HG03159 (cell line): ENCODE results near the gene ALDH7A1.
"Not testable (repeated sequence)": the region's sequence is repeated elsewhere in the genome, so short reads cannot be mapped to it uniquely, and the experiment has no call there.

ENCODE experiments used
- ATAC-seq: cut with Tn5 transposase; IDR thresholded peaks from one replicate; pipeline ENCODE4 v1.9.1; 2021; ENCODE audit warnings: mild to moderate bottlenecking, moderate library complexity; ENCODE audit not compliant: unreplicated experiment

The ALDH7A1 gene

GRCh38 chr5:126597156-126597555 lies 2.1 kb upstream of the ALDH7A1 start:
- ATAC-seq: no peak

GRCh38 chr5:126595486-126596083 lies 566 bp upstream of the ALDH7A1 start:
- no peak for ATAC-seq

- ATAC-seq: no peak
Measured at GRCh38 chr5:126591549-126591948, 3.5 kb downstream of the ALDH7A1 start.

GRCh38 chr5:126589536-126590297 lies 5.3 kb downstream of the ALDH7A1 start:
- ATAC-seq: no peak

- no peak for ATAC-seq
Measured at GRCh38 chr5:126587551-126588390, 7.2 kb downstream of the ALDH7A1 start.

DNA sequence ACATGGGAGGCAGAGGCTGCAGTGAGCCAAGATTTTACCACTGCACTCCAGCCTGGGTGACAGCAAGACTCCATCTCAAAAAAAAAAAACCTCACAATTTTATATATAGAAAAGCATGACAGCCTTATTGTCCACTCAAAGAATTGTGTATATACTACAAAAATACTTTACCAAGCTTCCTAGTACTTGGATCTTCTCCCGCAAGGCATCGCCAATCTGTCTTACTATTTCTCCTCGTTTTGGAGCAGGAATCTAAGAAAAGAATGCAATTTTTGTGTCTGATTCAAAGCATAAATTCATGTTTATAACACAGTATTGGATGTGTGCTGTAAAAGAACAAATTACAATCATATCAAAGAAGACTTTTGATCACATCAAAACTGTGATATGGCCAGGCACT lies 11.3 kb downstream of the ALDH7A1 start:
- no peak for ATAC-seq

- no peak for ATAC-seq
Measured at GRCh38 chr5:126579716-126580115, 15.3 kb downstream of the ALDH7A1 start.

- ATAC-seq: no peak
Measured at GRCh38 chr5:126577415-126577814, 17.6 kb downstream of the ALDH7A1 start.

DNA sequence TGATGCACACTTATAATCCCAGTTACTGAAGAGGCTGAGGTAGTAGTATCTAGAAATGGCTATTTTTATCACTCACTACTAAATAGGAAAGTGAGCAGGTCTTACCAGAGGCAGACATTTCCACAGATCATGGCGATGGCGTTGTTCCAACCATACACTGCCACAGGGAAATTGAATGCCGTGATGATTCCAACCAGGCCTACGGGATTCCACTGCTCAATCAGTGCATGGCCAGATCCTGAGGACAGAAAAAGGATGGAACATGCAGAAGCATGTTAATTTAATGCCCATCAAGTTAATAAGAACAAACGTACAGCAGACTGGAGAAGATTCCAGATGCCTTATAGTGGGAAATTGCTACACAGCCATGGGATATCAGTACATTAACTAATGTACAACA lies 18.0 kb downstream of the ALDH7A1 start:
- ATAC-seq: no peak

GRCh38 chr5:126575644-126576043 lies 19.4 kb downstream of the ALDH7A1 start:
- ATAC-seq: no peak

DNA sequence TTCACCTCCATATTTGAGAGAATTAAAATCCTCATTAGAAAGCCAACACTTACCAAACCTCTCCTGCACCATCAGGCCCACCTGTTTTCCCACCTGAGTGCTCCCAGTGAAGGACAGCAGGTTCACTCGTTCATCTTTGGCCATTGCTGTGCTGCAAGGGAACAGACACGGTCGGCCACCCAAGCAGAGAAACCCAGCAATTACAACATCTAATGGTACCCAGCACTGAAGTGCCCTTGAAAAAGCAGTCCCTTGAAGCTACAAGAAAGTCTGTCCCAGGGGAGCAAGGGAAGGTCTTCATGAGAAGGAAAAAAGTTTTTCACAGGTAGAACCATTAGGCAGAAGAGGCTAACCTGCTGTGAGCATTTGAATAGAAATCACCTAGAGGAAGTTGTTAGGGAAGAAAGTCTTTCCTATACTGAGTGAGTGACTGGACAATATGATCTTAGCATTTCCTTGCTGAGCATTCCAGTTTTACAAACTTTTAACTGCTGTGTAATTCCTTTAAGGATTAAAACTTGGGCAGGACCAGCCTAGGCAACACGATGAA lies 26.7 kb downstream of the ALDH7A1 start:
- ATAC-seq: no peak

- ATAC-seq: peak; percentile 85
Measured at GRCh38 chr5:126562823-126563222, 32.2 kb downstream of the ALDH7A1 start.

GRCh38 chr5:126561908-126562307 lies 33.1 kb downstream of the ALDH7A1 start:
- no peak for ATAC-seq

DNA sequence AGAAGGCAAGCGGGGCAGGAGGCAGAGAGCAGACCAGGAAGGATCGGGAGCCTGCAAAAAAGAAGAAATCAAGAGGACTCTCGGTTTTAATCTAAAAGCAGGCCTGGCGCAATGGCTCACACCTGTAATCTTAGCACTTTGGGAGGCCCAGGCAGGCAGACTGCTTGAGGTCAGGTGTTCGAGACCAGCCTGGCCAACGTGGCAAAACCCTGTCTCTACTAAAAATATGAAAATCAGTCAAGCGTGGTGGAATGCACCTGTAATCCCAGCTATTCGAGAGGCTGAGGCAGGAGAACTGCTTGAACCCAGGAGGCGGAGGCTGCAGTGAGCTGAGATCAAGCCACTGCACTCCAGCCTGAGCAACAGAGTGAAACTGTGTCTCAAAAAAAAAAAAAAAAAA lies 39.9 kb downstream of the ALDH7A1 start:
- ATAC-seq: not testable (repeated sequence)

GRCh38 chr5:126552614-126553013 lies 42.4 kb downstream of the ALDH7A1 start:
- no peak for ATAC-seq

DNA sequence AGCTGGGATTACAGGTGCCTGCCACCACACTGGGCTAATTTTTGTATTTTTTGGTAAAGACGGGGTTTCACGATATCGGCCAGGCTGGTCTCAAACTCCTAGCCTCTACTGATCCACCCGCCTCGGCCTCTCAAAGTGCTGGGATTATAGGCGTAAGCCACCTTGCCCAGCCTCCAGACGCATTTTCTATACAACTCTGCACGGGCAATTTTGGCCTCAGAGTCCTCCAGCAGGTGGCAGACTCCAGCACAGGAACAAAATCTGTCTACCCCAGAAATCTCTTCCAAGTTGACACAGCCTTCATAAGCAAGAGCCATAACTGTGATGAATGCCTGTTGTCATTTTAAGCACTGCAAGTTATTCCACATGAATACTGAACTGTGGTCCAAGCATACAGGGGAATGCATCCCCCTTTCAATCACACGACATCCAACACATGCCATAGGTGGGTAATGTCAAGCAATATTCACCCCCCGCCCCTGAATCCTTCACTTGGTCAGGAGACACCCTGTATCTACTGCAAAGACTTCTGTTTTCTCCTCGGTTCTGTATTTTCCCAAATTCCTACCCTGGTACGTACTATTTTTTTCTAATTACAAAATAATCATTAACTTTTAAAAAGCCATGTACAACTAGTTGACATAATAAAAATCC lies 50.8 kb downstream of the ALDH7A1 start:
- ATAC-seq: peak; percentile 76

- no peak for ATAC-seq
Measured at GRCh38 chr5:126543660-126544059, 51.4 kb downstream of the ALDH7A1 start.

DNA sequence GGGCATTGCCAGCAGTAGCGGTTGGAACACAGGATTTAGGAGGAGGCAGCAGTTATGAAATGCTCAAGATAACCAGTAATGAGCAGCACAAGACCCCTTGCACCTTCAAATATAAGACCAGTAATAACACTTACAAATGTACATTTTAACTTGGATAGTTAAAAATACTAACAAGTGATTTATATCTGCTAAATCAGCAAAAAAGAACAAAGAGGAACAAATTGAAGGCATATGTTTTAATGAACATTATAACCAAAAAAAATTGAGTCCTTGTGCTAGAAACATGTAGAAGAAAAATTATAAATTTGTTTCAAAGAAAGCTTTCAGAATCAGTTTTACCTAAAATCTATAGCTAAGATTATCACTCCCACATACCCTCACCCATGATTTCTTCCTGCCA lies 52.0 kb downstream of the ALDH7A1 start:
- no peak for ATAC-seq

GRCh38 chr5:126542441-126542840 lies 52.6 kb downstream of the ALDH7A1 start:
- no peak for ATAC-seq

- ATAC-seq: no peak
Measured at GRCh38 chr5:126540631-126541030, 54.4 kb downstream of the ALDH7A1 start.

GRCh38 chr5:126538579-126538978 lies 56.4 kb downstream of the ALDH7A1 start:
- ATAC-seq: no peak
